ENCODE measurements around the gene BACH2.
"Not testable (repeated sequence)": the region's sequence is repeated elsewhere in the genome, so short reads cannot be mapped to it uniquely, and the experiment has no call there.

Gene BACH2

DNA sequence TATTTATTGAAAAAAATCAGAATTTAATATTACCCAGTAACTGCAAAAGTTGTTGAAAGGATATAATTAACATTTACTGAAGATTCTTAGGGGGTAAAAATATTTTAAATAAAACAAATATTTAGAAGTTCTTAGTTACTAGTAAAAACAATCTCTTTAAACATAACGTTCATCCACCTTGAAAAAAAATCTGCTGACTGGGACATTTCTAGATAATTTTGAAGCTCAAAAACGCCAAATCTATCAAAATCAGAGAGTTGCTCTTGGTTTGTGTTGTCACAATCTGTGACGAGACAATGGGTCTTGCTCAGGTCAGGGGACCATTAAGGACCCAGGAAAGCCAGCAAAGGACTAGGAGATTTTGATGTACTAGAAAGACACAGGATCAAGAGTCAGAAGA, 177.0 kb downstream of the BACH2 start:
- no peak for DNase-seq

DNA sequence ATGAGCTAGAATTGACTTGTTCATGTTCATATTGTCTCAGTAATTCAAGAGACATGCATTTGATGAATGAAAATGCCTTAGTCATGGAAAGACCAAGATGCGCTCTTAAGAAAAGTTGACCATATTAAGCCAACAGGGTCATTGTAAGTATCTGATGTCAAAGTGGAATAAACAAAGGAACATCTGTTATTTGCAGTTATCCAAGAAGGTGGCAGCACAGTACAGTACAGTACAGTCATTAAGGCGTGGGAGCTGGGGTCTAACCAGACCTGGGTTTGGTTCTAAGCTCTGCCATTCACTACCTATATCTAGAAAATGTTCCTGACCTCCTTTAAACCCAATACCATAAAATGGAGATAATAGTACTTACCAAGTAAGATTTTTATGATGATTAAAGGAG, 178.1 kb downstream of the BACH2 start:
- no peak for DNase-seq

DNA sequence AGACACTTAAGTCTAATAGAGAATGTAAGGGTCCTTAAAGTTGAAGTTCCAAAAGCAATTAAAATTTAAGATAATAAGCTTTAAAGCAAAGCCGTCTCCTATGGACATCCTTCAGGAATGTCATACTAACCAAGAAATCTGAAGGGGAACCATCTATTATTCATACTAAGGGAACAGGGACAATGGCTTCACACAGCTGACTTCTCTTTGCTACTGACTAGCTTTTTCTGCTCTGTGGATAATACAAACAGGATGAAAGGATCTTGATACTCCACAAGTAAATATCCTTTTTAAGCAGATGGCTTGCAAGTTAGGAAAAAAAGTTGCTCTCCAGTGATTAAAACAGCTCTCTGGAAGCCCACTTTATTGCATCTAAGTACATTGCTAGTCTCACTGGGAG, 178.6 kb downstream of the BACH2 start:
- DNase-seq, result no peak

DNA sequence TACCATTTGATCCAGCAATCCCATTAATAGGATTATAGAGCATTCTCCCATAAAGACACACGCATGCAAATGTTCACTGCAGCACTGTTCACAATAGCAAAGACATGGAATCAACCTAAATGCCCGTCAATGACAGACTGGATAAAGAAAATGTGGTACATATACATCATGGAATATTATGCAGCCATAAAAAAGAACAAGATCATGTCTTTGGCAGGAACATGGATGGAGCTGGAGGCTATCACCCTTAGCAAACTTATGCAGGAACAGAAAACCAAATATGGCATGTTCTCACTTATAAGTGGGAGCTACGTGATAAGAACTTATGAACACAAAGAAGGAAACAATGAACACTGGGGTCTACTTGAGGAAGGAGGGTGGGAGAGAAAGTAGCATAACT, 180.5 kb downstream of the BACH2 start:
- not testable (repeated sequence) for DNase-seq

DNA sequence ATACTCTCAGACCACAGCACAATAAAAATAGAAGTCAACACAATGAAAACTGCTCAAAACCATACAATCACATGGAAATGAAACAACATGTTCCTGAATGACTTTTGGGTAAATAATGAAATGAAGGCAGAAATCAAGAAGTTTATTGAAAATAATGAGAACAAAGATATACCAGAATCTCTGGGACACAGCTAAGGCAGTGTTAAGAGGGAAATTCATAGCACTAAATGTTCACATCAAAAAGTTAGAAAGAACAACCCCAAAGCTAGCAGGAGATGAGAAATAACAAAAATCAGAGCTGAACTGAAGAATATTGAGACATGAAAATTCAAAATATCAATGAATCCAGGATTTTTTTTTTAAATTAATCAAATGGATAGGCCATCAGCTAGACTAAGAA, 183.3 kb downstream of the BACH2 start:
- no peak for DNase-seq

DNA sequence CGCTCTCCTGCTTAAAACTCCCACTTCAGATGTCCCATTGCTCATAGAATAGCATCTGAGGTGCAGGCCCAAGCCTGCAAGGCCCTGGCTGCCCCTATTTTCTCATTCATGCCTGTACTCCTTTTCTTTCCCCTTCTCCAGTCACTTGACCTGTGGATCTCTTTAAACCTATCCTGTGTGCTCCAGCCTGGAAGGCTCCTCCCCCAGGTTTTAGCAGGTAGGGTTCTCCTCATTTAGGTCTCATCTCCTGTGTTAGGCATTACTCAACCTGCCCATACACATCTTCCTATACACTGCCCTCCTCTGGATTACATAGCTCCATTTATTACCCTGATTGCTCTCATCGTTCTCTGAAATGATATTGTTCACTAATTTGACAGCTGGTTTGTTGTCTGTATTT, 185.3 kb downstream of the BACH2 start:
- DNase-seq, result no peak

DNA sequence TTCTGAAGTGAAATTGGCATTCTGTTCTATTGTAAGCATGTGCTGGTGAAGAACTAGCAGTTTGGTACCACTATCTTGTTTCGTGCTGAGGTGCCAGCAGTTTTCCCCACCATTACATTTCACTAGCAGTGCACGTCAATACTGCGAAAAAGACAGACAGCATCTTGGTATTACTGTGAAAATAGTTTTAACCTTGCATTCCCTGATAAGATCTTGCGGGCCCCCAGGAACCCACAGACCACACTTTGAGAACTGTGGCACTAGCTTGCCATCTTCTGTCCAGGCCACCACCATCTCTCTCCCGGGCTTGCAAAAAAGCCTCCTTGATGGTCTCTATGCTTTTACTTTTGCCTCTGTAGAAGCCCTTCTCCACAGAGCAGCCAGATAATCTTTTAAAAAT, 185.7 kb downstream of the BACH2 start:
- peak; percentile 59 to 66 for DNase-seq

DNA sequence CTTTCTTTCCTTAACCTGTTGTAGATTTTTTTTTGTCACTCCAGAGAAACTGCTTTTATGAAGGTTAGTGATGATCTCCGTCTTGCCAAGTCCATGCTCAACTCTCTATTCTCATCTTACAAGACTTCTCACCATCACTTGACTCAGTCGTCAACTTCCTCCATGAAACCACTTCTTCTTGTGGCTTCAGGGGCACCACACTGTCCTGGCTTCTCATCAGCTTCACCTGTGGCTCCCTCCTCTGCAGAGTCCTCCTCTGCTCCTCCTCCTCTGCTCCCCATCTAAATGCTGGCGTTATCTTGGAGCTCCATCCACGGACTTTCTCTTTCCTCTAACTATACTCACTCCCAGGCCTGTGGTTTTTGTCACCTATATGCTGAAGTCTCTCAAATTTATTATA, 187.5 kb downstream of the BACH2 start:
- no peak for DNase-seq

DNA sequence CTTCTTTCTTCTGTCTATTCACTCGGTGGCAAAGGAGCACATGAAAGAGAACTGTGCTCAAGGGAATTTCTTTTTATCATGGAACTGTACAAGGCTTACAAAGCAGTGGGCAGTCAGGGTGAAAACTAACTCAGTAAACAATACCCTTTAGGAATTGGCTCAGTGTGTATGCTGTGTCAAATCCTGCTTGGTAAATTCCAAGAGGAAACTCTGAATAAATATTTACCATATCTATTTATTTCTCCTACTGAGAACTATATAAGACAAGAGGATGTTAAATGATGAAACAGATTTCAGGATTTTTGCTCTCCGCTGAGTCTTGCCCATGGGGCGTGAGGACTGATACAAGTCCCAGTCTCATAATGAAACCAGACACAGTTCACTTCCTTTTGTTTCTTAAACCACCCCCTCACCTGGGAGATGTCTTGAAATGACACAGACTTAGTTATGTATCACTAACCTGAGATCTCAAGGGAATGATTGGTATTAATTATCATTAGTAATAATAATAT, 188.8 kb downstream of the BACH2 start:
- peak; percentile 14 to 22 for DNase-seq

DNA sequence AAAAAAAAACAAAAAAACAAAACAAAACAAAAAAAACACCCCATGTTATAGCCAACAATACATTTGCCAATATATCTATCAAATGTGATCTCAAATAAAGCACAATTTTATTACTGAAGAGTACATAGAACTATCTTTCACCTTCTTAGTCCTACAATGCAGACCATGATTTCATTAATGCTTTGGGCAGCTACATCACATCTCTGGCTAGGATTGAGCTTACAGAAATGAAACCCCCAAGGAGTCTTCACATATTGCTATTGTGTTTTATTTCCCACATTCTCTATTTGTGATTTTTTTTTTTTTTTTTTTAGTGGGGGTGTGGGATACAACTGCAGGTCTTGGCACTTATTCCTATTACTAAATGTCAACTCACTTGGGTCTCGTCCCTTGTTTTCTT, 189.3 kb downstream of the BACH2 start:
- no peak for DNase-seq

DNA sequence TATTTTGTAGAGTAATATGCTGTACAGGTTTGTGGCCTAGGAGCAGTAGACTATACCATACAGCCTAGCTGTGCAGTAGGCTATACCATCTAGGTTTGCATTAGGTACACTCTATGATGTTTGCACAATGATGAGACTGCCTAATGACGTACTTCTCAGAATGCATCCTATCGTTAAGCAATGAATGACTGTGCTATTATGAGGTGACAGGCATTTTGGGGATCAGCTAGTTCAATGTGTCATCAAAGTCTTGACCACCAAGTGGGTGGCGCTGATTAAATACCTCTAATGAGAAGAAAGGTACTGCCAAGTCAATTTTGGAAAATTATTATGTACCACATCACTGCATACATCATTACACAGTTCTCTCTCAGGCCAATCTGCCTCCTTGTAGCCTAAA, 190.2 kb downstream of the BACH2 start:
- DNase-seq, result peak in 1 of 2 donors; percentile 13

DNA sequence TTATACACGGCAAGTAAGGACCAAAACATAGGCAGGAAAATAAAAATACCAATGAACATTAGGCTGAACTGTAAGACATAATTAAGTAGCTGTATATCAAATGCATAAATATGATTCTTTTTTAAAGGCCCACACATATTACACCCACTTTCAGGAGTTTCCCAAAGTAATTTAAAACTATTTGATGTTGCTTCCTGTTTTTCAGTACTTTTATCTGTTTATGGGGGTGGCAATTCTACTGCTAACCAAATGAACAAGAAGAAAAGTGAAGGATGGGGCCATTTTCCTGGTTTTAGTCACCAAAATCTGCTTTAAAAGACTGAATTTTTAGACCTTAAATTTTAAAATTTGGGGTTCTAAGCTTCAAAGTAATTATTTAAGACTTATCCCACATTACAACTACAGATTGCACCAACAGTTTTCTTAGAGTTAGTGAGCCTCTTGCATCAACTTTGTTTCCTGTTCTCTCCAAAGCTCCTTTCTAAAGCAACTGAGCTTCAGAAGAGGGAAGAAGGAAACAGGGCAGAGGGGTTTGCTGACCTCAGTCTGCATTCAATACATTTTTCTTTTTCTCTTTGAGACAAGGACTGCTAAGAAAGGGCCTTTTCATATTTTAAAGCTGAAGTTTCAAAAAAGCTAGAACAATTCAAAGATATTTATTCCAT, 191.0 kb downstream of the BACH2 start:
- no peak for DNase-seq

DNA sequence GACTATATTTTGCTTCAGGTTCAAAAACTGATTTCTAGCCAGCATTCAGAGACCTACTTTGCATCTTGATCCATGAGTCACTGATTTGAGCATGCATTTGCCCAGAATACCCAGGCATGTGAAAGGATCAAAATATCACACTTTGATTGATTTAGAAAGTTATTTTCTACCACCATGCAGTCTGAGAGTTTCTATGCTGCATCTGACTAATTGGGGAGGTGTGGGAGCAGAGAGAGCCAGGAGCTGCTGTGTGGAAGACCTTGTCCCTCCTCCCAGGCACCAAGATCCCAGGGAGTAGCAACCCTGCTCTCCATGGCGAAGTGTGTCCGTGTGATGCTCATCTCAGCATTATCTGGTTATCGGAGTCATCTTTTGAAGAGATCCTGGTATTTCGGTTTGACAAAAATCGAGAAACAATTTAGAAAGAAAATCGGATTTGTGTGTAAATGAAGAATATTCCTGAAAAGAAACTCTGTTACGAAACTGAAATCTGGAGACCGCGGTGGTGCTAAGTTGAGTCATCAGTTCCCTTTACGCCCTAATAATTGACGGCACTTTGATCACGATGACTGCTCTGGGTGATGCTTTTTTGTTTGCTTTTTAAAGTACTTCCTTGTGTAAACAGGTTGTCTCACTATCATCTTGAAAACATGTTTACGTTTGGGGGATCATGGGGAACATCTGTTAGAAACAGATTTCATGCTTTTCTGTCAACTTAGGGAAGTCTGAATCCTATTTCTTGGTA, 193.4 kb downstream of the BACH2 start:
- DNase-seq, result peak; percentile 40 to 44

DNA sequence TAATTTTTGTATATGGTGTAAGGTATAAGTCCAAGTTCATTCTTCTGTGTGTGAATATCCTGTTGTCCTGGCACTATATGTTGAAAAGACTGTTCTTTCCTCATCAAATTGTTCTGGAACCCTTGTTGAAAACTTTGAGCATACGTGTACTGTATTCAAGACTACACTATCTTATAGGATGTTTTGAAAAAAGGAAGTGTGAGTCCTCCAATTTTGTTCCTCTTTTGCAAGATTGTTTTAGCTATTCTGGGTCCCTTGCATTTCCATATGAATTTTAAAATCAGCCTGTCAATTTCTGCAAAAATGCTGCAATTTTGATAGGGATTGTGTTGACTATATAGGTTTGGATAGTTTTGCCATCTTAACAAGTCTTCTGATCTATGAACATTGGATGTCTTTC, 195.2 kb downstream of the BACH2 start:
- no peak for DNase-seq

DNA sequence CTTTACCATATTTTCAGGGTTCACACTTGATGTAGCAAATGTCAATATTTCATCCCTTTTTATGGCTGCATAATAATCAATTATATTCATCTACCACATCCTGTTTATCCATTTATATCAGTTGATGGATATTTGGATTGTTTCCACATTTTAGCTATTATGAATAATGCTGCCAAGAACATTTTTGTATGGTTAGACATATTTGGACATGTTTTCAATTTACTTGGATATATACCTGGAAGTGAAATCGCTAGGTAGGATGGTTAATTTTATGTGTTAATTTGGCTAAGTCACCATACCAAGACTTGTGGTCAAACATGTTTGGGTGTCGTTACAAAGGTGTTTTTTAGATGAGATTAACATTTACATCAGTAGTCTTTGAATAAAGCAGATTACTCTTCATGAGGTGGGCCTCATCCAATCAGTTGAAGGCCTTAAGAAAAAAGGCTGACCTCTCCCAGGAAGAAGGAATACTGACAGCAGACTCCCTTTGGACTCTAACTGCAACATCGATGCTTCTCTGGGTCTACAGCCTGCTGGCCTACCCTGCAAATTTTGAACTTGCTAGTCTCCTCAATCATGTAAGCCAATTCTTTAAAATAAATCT, 196.5 kb downstream of the BACH2 start:
- DNase-seq, result no peak

DNA sequence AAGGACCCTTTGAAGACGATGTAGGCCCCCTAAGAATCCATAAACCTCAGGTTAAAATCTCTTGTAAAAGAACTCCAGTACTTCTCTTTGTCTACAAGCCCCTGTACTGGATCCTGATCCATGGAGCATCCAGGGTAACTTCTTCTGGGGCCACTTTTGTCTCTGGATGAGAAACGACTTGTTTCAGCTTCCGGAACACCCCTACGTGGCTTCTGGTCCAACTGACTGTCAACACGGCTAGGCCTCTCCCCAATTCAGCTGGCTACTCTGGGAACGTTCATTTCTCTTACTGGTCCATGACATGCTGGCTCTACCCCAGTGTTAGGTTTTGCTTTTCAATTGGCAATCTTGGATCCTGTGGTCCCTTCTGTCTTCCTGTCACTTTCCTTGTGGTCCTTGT, 198.0 kb downstream of the BACH2 start:
- DNase-seq, result no peak

DNA sequence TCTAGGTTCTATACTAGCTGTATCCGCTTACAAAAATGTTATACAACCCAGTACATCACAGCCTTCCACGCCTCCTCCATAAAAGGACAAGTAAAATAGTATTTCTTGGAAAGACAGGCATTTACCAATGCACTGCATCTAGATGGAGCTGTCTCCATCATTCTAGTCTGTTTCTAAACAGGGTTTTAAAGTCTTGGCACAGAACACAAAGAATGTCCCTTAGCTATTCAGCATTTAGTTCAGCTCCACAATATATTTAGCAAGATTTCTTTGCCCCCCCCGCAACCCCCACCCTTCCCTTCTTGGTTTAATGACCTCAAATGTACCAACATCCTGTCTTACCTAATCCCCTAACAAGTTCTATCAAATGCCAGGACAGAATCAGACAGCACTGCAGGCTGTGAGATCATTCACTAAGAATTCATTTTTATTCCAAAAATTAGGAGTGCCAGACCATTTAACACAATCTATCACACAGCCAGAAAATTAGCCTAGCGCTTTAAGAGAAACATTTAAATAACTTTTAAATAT, 198.6 kb downstream of the BACH2 start:
- peak in 1 of 2 donors; percentile 29 for DNase-seq

DNA sequence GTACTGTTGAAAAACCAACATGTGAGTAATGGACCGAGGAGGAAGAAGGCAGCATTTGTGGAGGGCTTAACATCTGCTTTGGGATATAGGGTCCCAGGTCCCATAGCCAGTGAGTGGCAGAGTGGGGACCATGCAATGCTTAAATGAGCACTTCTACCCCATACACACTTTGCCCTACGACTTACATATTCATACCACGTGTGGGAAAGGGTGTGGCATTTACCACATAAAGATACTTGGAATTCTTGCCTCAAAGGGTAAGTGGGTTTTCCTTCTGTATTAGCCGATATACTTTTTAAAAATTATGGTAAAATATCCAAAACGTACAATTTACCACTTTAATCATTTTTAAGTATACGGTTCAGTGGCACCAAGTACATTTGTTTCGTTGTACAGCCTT, 199.3 kb downstream of the BACH2 start:
- no peak for DNase-seq

DNA sequence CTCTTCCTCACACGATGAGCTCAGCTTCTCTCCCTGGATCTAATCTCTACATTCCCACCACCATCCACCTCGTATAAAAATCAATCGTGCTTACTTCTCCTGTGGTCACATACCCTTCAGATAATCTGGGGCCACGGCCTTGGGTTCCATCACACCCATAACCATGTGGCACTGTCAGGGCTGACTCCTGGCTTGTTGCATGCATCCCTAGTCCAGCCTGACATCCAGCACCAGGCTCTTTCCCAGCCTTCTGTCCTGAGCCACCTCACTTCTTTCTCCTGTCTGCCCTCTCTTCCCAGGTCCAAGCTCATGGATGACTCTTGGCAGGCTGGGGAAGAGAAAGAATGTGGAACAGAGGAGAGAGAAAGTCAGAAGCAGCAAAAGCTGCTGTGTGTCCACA, 199.8 kb downstream of the BACH2 start:
- no peak for DNase-seq

DNA sequence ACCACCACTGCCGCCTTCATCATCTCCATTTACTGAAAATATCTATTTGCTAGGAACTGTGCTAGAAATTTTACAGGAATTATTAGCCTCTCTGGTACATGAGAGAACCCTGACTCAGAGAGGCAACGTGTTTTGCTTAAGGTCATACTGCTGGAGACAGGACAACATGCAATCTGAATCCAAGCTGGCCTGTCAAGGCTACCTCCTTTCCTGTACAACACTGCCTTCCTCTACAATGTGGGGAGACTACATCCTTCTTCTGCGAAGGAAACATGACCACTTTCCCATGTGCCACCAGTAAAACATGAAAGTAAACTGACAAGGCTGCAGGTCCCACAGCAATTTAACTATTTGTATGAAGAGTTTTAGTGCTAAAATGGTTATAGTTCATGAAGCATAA, 200.9 kb downstream of the BACH2 start:
- no peak for DNase-seq

DNA sequence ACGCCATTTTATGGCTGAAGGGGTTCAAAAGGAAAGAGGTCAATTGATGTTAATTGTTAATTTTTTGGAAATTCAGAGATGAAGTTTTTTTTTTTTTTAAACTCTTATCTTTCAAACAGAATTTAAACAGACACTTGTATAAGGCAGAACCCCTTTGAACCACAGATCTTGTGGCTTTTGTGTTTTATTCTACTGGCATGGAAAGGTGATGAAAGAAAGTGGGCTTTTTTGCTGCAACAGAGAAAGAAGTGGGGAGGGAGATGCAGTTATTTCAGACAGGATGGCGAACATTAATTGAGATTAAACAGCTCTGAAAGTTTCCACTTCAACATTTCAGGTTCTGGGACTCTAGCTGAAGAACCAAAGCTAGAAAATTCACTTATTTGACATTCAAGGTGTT, 201.5 kb downstream of the BACH2 start:
- DNase-seq, result no peak

DNA sequence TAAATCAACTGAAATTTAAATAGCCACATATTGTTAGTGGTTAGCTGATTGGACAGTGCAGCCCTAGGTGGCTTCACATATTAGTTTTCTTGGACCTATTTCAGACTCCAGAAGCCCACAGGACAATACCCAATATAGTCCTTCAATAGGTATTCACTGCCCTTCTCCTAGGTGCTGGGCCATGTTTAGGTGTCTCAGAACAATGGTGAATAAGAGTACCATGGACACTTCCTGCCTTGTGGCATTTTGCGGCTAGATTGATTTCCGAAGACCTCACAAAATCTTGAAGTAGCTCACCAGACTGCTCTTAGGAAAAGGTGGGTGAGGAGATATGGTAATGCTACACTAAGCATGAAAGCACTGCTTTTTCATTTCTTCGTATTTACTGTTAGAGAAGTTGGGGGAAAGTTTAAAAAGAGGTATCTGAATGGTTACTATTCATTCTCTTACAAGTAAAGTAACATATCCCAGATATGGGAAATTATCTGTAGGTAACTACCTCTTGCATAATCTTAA, 203.0 kb downstream of the BACH2 start:
- DNase-seq, result no peak

DNA sequence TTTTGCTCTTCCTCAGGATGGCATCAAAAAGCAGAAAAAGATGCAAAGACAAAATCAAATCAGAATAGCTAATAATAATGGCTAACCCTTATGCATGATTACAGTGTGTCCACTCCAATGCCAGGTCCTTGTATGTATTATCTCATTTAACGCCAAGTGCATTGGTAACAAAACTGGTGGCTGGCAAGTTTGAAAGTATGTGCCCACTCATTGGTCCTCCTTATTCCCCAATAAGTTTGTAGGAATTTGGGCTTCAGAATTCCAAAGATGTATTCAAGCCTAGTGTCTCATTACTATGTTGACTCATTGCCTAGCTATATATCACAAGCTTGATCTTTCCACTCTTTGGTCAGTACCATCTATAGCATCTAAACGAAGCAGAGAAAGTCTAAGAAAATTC, 205.8 kb downstream of the BACH2 start:
- DNase-seq, result no peak

DNA sequence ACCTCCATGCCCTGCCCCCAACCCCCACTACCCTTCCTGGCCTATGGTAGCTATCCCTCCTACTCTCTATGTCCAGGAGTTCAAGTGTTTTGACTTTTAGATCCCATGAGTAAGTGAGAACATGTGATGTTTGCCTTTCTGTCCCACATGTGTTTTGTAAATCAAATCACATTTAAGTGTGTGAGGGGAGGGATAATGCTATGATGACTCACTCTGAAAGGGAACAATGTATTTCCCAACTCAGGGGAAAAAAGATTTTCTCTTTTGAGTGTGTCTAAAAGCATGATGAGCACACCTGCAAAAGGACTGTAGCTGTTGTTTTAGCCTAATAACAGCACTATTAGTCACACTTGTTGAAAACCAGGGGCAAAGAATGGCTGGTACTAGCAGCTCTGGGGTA, 208.6 kb downstream of the BACH2 start:
- no peak for DNase-seq
